CD4-positive, alpha-beta T cell treated with Interleukin-21 for 1 hour (primary cell): Measurements from ENCODE around the gene GCK.
"Not testable (repeated sequence)": the region's sequence is repeated elsewhere in the genome, so short reads cannot be mapped to it uniquely, and the experiment has no call there.

Experiments
- DNase-seq: peaks from one replicate; pipeline ENCODE4 v3.0.0-alpha.2; 2020

Gene GCK

DNA sequence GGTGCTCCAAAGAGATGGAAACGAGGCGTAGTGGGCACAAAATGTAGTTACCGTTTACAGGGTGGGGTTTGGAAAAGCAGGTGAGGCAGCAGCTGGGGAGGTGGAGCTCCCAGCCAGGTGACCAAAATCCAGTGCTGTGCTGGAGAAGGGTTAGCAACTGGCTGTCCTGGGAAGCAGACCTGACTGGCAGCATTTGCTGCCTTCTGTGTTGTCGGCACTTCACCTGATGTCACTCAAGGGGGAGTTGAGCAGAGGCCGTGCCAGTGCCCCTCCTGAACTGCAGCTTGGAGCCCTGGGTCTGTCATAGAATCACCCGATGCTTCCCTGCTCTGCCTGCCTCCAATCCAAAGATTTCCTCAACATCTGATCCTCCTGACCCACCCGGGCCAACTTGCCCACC is 12.8 kb downstream of the GCK start:
- DNase-seq: no peak

DNA sequence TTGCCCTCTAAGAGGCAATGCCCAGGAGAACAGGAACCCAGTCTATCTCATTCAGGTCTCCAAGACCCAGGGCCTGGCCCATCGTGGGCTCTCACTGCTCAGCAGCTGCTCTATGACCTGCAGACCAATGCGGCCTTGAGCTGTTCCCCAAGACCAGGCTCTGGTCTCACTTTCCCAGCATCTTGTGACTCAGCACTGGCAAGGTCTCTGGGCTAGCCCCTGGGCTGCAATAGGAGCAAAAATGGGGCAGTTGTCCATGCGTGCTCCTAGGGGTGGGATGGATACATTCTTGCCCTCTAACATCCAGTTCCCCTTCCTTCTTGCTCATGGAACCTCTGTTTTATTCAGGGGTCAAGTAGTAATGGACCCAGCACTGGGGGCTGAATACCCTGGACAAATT is 13.5 kb downstream of the GCK start:
- DNase-seq: no peak

DNA sequence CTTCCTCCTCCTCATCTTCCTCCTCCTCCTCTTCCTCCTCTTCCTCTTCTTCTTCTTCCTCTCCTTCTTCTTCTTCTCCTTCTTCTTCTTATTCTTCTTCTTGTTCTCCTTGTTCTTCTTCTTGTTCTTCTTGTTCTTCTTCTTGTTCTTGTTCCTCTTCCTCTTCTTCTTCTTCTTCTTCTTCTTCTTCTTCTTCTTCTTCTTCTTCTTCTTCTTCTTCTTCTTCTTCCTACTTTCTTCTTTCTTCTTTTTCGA is 14.6 kb downstream of the GCK start:
- DNase-seq: not testable (repeated sequence)

DNA sequence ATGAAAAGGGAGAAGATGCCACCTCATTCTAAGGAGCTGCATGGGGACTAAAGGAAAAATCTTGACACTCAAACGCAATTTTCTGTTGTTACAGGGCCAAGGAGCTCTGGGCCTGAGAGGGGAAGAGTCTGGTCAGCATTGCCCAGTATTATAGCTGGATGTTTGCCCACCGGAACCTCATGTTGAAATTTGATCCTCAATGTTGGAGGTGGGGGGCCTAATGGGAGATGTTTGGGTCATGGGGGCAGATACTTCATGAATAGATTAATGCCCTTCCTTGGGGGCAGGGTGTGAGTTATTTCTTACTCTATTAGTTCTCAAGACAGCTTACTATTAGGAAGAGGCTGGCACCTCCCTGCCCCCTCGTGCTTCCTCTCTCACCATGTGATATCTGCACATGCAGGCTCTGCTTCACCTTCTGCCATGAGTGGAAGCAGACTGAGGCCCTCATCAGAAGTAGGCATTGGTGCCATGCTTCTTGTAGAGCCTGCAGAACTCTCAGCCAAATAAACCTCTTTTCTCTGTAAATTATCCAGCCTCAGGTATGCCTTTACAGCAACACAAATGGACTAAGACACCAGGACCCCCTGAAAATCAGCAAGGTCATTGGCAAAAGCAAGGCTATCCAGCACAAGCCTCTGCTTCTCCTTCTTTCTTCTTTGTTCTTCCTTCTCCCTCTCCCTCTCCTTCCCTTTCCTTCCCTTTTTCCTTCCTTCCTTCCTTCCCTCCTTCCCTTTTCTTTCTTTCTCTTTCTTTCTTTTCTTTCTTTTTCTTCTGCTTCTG is 15.1 kb downstream of the GCK start:
- DNase-seq: no peak

DNA sequence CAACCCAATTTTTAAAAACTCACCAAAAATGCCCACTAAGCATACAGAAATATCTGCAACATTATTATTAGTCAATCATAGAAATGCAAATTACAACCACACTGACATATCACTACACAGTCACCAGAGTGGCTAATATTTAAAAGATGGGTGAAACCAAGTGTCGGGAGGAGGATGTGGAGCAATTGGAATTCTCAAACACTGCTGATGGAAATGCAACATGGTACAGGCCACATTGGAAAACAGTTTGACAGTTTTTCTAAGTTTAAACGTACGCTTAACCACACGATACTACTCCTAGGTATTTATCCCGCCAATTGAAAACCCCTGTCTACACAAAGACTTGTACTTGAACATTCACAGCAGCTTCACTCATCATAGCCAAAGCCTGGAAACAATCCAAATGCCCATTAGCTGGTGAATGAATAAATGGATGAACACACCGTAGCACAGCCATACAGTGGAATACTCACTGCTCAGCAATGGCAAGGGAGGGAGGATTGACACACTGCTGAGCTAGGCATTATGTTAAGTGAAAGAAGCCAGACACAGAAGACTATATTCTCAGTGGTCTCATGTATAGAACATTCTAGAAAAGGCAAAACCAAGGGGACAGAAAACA is 16.3 kb downstream of the GCK start:
- DNase-seq: no peak

DNA sequence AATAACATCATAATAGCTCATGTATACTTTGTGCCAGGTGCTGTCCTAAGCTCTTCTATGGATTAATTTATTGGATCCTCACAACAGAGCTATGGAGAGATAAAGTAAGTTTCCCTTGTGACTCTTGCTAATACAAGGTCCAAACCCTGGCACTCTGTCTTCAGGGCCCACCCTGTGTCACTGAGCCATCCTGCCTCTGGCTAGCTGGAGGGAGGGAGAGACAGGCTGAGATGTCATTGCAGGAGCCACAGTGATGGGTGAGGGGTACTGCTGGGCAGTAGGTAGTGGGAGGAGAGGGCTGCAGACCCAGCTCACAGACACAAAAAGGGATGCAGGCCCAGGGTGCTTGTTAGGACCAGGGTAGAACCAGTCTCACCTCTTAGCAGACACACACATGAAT is 16.9 kb downstream of the GCK start:
- no peak for DNase-seq

DNA sequence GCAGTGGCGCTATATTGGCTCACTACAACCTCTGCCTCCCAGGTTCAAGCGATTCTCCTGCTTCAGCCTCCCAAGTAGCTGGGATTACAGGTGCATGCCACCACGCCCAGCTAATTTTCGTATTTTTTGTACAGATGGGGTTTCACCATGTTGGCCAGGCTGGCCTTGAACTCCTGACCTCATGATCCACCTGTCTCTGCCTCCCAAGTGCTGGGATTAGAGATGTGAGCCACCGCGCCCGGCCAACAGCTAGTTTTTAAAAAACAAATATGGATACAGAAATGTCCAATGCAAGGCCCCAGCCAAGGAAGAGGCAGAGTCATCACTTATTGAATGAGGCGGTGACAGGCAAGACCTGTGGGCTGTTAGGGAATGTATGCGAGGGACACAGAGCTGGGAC is 17.3 kb downstream of the GCK start:
- not testable (repeated sequence) for DNase-seq

DNA sequence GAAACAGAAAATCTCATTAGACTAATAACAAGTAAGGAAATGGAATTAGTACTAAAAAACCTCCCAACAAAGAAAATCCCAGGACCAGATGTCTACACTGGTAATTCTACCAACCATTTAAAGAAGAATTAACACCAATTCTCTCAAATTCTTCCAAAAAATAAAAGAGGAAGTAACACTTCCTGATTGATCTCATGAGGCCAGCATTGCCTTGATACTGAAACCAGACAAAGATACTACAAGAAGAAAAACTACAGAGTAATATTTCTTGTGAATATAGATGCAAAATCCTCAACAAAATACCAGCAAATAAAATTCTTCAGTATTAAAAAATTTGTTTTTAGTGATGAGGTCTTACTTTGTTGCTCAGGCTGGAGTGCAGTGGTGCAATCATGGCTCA is 21.3 kb downstream of the GCK start:
- no peak for DNase-seq

DNA sequence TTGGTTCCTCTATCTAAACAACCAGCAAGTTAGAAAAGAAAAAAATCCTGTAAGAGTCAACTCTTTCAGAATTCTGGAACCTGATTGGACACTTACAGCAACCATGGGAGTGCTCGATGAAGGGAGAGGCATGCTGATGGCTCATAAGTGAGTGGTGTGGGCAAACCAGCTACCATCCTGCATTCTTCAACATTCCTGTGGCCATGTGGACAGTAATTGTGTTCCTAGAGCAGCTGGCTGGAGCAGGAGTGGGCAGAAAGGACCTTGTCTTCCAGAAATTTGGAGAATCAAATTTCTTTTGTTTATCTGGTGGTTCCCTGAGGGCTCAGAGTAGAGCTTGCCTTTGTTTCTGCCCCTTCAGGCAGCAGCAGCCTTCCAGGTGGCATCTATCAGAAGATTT is 25.6 kb downstream of the GCK start:
- DNase-seq: no peak

DNA sequence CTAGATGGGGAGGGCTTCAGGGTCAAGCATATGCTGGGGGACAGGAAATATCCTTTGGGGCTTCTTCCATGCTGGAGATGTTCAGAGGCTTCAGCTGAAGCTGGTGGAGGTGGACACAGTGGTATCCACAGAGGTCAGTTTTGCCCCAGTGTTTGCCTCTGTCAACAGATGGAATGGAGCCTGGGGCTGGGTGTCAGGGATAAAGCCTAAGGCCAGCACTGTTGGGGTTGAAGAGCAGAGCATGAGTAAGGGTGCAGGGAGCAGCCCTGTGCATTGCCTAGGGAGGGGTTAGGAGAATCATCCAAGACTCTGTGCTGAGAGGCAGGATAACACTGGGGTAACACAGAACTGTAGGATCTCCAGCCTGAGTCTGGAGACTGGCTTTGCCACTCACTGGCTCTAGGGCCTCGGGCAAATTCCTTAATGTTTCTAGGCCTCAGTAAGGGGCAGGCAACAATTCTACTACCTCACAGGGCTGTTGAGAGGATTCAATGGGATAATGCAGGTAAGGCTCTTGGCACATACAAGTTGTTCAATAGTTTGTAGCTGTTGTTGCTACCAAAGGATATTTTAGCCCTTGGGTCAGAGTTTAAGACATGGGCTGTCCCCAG is 26.3 kb downstream of the GCK start:
- no peak for DNase-seq

DNA sequence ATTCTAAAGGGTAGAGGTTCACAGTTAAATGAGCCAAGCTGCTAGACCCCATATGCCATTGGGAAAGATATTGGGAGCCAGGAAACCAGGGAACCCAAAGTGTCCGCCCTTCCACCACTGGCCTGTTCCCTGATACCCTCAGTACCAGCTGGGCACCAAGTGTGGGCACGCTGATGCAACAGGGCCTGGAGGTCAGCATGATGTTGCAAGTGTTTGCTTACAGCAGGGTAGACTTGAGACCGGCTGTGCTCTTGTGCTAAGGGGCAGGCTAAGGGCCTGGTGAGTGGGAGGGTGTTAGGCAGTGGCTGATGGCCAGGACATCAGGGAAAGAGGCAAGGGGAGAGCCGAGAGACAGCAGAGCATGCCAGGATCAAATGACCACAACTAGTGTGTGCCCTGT is 27.1 kb downstream of the GCK start:
- DNase-seq: no peak

DNA sequence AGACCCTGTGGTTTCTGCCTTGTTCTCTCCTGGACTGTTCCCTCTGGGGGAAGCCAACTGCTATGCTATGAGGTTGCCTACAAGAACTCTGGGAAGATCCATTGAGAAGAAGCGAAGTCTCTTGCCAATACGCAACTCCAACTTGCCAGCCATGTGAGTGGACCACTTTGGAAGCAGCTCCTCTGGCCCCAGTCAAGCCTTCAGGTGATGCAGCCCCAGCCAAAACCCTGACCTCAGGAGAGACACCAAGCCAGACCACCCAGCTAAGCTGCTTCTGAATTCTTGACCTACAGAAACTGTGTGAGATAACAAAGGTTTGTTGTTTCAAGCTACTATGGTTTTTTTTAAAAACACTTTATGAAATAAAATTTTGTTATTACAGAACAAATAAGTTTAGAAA is 27.9 kb downstream of the GCK start:
- DNase-seq: no peak

DNA sequence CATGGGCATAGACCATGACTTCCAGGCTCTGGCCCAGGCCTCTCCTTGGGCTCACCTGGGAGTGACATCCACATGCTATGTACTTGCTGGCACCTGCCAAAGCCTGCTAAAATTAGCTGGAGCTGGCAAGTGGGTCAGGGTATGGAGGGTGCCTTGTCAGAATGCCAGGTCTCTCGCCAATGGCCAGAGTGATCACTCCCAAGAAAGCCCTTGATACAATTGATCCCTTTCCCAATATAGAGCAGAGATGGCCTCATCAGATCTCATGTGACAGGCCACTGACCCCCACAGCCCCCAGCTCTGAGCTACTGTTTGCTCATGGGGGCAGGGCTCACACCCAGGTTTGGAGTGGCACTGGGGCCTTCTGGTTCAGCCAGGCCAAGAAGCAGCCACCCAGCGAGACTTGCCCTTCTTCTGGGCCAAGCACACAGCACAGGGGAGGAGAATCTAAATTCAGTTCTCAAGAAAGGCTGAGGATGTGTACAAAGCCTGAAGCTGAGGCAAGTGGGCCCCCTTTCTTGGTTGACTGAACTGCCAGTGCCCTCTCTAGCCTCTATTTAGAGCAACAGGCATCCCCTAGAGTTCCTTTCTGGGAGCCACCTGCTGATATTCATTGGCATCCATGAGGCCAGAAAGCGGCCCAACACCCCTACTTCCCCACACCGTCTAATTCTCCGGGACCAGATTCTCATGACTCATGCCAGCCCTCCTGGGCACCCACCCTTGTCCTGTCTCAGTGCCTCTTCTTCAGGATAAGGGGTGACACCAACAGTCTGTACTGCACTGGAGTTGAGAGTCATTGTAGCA is 29.2 kb downstream of the GCK start:
- DNase-seq: no peak

DNA sequence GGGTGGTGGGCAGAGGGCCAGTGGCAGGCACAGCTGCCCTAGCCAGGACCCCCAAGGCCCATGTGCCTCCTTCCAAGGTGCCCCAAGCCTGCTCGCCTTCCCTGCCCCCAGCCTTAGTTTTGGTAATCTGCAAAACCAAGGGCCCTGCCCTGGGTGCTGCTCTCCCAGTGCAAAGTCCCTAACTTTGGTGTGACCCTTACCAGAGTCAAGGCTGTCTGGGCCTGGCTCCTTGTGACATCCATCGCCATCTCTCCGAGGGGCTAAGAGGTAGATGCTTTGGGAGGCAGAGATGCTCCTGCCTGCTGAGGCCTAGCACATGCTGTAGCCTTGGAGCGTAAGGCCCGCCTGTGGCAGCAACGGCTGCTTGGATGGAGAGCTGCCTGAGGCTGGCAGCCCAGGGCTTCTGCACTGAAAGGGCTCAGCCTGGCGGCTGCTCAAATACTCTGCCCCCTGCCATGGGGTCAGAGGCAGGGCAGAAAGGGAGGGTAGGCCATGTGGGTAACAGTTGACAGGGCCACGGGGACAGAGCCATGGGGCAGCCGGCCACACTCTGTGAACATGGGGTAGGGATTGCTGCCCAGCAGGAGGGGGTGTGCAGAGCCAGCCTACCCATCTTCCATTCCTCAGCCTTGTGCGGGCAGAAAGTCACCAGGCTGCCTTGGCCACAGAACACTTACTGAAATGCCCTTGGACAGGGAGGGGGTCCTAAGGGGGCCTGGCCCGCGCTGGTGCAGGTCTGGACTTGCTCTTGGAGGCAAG is 30.2 kb downstream of the GCK start:
- DNase-seq: no peak

DNA sequence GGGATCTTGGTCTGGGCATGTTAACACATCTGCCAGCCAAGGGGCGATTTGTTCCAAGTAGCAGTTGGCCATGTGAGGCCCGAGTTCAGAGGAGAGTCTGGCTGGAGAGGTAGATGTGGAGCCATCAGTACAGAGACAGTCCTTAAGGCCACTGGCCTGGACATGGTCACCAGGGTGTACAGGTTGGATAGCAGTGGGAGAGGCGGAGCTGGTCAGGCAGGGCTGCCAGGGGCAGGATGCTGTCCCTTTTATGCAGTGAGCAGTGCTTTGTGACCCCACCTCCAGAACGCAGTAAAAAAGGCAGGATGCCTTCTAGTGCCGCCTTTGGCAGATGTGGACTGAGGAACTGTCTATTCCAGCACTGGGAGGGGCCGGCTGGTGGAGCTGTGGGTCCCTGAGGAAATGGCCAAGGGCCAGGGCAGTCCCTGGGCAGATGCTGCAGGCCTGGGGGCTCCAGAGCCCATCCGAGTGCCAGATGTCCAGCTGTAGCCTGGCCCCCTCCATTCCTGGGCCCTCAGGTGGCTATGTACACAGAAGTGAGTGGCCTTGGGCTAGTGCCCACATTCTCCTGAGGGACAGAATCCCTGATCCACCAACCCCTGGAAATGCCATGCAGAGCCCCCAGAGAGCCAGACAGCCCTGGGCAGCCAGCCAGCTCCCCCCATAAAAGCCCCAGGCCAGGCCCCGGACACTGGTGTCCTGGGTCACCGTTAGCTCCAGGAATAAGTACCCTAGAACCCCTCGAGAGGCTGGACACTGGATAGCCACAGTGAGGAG is 31.0 kb downstream of the GCK start:
- no peak for DNase-seq

DNA sequence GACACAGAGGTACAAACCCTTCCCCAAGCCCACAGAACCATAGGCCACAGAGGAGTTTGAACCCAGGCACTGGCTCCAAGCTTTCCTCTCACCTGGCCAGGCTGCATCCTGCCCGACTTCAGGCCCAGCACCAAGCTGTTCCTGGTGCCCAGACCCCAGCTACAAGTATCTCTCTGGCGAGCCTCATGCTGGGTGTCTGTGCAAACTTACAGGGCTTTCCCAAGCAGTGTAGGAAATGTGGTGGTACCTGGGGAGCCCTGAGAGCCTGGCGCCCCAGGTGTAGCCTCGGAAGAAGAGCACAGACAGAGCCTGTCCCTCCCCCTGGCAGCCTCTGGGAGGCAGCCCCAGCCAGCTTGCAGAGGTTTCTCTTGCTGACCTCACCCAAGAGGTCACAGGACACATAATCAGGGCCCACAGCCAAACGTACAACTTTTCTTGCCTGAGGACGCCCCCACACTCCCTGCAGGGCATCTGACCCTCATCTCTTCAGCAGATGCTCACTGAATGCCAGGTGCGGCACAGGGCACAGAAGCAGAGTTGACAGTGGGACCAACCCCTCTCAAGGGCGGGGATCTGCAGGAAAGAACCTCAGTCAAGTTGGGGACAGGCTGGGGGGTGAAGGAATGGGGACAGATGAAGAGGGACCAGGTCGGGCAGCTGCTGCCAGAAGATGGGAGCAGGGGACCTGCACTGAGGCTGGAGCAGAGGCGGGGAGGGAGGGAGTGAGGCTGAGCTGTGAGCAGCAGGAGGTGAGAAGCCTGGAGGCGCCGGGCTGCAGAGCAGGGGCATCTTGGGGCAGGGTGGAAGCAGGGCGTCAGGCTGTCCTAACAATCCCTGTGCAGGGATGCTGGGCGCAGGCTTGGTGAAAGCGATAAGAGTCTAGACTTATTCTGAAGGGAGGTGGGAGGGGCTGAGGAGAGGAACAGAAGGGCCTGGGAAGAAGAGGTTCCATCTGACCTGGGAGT is 31.8 kb downstream of the GCK start:
- DNase-seq: no peak

DNA sequence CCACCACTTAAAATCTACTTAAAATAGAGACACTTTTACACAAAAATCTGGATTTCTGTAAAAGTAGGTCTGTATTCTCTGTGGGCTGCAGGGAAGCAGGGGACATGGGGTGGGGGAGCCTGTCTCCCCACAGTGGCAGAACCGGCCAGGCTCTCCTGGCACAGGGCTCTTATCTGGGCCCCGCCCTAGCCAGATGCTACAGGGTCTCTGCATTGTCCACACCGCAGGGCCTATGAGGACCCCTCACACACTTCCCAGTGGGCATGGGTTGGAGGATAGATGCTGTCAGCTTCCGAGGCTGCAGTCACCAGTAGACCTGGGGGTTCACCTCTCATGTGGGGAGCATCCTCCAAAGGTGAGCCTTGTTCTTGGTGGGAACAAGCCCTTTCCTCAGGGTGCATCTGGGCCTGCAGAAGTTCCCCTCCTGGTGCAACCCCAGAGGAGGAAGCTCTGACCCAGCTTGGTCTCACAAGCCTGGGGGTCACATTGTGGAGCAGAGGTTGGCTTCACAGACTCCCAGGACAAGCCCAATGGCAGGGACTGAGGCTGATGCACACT is 32.7 kb downstream of the GCK start:
- DNase-seq: no peak

DNA sequence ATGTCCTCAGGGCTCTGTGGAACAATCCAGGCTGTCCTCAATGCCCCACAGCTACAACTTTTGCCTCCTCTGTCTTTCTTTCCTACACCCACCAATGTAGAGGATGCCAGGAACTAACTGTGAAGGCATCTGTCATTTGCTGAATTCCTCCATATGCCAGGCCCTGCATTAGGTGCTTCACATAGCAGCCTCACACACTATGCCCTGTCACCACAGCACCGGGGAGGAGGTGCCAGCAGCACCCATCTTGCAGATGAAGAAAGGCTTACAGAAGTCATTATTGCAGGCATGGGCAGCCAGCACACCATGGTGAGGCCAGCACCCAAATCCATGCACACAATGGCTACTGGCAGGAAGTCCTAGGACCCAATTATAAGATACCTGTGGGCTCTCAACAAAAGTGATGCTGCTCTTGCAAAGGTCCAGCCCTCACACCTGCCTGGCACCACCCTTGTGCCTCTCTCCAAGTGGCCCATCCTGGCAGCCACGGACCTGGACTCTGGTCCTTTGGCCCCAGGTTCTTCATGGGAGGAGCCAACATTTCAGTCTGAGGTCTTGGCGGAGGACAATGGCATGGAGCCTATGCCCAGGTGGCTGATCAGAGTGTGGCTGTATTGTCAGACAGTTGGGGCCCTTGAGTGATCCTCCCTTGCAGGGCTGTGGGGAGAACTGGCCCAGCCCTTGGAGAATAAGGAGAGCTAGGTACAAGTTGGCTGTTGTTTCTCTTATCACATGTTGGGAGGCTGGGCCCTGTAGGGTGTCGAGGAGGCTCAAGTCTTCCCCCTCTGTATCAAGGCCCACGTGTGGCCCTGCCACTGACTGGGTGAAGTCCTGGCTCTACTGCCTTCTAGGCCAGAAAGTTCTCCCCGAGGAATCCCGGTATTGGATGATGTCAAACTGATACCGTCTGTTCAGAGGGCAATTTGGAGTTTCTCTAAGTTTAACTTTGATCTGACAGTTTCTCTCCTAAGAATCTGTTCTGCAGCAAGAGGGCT is 33.8 kb downstream of the GCK start:
- DNase-seq: no peak

DNA sequence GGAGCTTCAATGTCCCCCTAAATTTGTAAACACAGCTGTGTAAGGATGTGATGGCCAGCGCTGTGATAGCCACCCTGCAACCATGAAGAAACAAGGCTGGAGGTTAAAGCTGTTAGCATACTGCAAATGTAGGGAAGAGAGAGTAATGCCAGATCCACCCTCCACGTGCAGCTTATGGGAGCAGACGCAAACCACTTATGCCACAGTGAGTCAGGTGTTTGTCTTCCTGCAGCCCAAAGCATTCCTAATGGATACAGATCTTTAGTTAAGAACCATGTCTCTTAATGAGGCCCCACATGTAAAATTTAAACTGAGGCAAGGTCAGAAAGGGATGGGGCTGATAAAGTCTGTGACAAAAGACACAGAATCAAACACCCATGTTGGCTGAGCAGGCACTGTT is 34.5 kb downstream of the GCK start:
- no peak for DNase-seq

DNA sequence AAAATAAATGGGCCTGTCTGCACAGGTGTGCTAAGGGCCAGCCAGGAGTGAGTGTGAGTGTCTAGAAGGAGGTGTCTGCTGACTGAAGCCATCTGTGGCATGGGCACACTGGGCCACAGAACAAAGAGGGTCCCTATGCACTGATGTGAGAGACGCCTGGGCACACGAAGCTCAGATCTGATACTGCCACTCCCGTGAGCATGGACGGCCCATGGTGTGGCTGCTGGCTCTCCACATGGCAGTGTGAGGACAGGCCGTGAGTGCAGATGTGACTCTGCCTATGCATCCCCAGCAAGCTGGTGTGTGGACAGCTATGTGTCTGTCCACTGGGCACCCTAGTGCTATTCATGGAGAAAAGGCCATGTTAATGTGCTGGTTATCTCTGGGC is 35.3 kb downstream of the GCK start:
- no peak for DNase-seq
